SH-SY5Y (cell line): Measurements from ENCODE around the gene SLC37A1.

ENCODE experiments used
- GATA2 ChIP-seq: IDR thresholded peaks from 2 replicates; pipeline ENCODE4 v1.6.1; 2011; ENCODE audit warnings: mild to moderate bottlenecking, low read depth, low read length
- GATA3 ChIP-seq: IDR thresholded peaks from 2 replicates; pipeline ENCODE4 v1.6.1; 2011; ENCODE audit warnings: low read depth, mild to moderate bottlenecking, low read length, moderate library complexity

DNA sequence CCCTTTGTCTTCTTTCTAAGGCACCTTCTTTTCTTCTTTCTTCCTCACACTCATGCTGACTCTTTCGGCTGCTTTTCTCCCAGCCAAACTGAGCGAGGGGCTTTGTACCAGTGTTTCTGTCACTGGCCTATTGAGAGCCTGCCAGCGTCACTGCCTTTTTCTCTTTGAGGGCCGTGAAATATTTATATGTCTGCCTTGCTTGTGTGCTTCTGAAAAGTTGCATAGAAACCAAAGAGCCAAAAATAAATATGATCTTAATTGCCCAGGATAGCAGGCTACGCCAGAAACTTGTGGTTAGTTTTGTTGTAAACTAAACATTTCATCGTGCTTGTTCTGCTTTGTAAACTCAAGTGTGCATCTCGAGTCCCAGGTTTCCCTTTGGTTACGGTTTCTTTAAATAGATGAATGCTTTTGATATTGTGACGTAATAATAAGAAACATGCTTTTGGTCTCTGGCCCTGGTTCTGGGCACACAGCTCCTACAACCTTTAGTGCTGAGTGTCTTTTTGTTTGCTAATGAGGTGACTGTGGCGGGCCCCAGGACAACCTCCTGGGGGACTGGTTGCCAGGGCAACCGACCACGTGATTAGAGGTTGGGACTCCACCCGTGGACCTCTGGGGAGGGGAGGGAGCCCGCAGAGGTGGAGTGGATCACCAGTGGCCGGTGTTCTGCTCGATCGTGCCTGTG, 10.8 kb downstream of the SLC37A1 start:
- TF ChIP-seq GATA2 = no peak
- no peak for TF ChIP-seq GATA3
